ENCODE measurements around the gene DBH.

- TF ChIP-seq REST (IDR thresholded peaks at IDR 0.05; ENCODE audit: low read depth, low read length) (no peak), SPI1 (IDR thresholded peaks at IDR 0.05; ENCODE audit: borderline replicate concordance, insufficient read depth, low read depth, low read length) (no peak), POLR2AphosphoS5 (IDR thresholded peaks at IDR 0.05; ENCODE audit: low read length) (no peak), CBX3 (IDR thresholded peaks at IDR 0.05; ENCODE audit: borderline replicate concordance, low read depth) (no peak), ZSCAN29 (IDR thresholded peaks at IDR 0.05) (no peak), ZNF274 (IDR thresholded peaks at IDR 0.05; ENCODE audit: insufficient read depth, insufficient read length) (no peak), BACH1 (IDR thresholded peaks at IDR 0.05; ENCODE audit: borderline replicate concordance) (no peak), TAF1 (IDR thresholded peaks at IDR 0.05; ENCODE audit: borderline replicate concordance, low read depth, low read length) (no peak), USF2 (IDR thresholded peaks at IDR 0.05; ENCODE audit: borderline replicate concordance, low read depth, low read length) (no peak), STAT1 (conservative IDR thresholded peaks at IDR 0.05) (no peak), SP1 (IDR thresholded peaks at IDR 0.05; ENCODE audit: low read depth, low read length) (no peak)
- TF ChIP-seq, protein P1, sequence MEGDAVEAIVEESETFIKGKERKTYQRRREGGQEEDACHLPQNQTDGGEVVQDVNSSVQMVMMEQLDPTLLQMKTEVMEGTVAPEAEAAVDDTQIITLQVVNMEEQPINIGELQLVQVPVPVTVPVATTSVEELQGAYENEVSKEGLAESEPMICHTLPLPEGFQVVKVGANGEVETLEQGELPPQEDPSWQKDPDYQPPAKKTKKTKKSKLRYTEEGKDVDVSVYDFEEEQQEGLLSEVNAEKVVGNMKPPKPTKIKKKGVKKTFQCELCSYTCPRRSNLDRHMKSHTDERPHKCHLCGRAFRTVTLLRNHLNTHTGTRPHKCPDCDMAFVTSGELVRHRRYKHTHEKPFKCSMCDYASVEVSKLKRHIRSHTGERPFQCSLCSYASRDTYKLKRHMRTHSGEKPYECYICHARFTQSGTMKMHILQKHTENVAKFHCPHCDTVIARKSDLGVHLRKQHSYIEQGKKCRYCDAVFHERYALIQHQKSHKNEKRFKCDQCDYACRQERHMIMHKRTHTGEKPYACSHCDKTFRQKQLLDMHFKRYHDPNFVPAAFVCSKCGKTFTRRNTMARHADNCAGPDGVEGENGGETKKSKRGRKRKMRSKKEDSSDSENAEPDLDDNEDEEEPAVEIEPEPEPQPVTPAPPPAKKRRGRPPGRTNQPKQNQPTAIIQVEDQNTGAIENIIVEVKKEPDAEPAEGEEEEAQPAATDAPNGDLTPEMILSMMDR (IDR thresholded peaks at IDR 0.05 in 2 of 3, conservative IDR thresholded peaks at IDR 0.05 in 1 of 3; ENCODE audit: control insufficient read depth in 2 of 3, extremely low read depth in 1 of 3, insufficient read depth in 1 of 3, low read depth in 3 of 3, low read length in 3 of 3) = no peak
Observed at GRCh38 chr9:133699546-133699945, 63.4 kb downstream of the DBH start.
